GM21381 (cell line): Measurements from ENCODE around the gene OR9Q1.

Experiments
- ATAC-seq: cut with Tn5 transposase; IDR thresholded peaks from one replicate; pipeline ENCODE4 v1.9.1; 2021; ENCODE audit warnings: mild to moderate bottlenecking, moderate library complexity; ENCODE audit not compliant: unreplicated experiment

The OR9Q1 gene

GRCh38 chr11:58227956-58228615 is 204.4 kb downstream of the OR9Q1 start:
- no peak for ATAC-seq
